Muscle of leg (tissue), 11 donors: Measurements from ENCODE around the gene BNIP5. TPM values are rescaled to one million over a fixed set of nuclear protein-coding genes. Genes with fewer than 3 reads are reported as not detected.

Source experiments
- DNase-seq: peaks from one replicate; pipeline ENCODE4 v3.0.0; 2013
- H3K27ac ChIP-seq: one replicate; pipeline ENCODE4 v1.5.1; 2013; ENCODE audit warnings: mild to moderate bottlenecking, low read length, control low read depth
- H3K27me3 ChIP-seq: one replicate; pipeline ENCODE4 v1.6.1; 2013; ENCODE audit warnings: low read length; ENCODE audit not compliant: control insufficient read depth, insufficient read depth
- H3K36me3 ChIP-seq: one replicate; pipeline ENCODE4 v1.6.1; 2013; ENCODE audit warnings: low read length; ENCODE audit not compliant: control insufficient read depth, insufficient read depth
- H3K4me1 ChIP-seq: one replicate; pipeline ENCODE4 v1.6.1; 2013; ENCODE audit warnings: low read length; ENCODE audit not compliant: control insufficient read depth, insufficient read depth
- H3K4me3 ChIP-seq: one replicate; pipeline ENCODE4 v1.5.1; 2013; ENCODE audit warnings: low read length, control low read depth
- H3K9me3 ChIP-seq: replicated peaks from 2 replicates; pipeline ENCODE4 v1.6.1; 2013; ENCODE audit warnings: low read depth, low read length; ENCODE audit not compliant: control insufficient read depth
- WGBS: methylation state at CpG from one replicate; pipeline ENCODE4 v1.1.5; 2013; ENCODE audit warnings: missing lambda C conversion rate; ENCODE audit not compliant: insufficient coverage; 5-methylcytosine and 5-hydroxymethylcytosine counted together
- polyA plus RNA-seq, 8 donors: library from polyadenylated mRNA; unstranded; fragments of 120-200 nt; gene quantifications; one replicate each; pipeline versions ENCODE4 v1.2.1 to v1.2.3, GENCODE V29; 2013; ENCODE audit warnings: inconsistent platforms in 1 of 8, low replicate concordance in 1 of 8; ENCODE audit not compliant: insufficient read length in 8 of 8, insufficient read depth in 1 of 8
- total RNA-seq: library from RNA; stranded (reverse); fragments of 120-200 nt; gene quantifications from one replicate; pipeline ENCODE4 v1.2.4, GENCODE V29; 2013

The BNIP5 gene
- total and polyA plus RNA-seq, 9 donors, result 0.04 to 0.65 (median 0.07) TPM; not detected in 2

DNA sequence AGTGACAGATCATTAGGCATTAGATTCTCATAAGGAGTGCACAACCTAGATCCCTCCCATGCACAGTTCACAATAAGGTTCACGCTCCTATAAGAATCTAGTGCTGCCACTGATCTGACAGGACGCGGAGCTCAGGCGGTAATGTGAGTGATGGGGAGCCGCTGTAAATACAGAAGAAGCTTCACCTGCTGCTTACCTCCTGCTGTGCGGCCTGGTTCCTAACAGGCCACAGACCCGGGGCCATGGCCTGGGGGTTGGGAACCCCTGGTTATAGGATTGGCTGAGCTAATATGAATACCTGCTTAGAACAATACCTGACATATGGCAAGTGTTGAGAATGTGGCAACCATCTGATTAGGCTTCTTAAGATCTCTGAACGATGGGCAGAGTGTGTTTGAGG, 64.5 kb downstream of the BNIP5 start:
- Histone ChIP-seq H3K36me3 (no peaks in the 10 kb centered on the region), H3K4me1 (no peaks in the 10 kb centered on the region), H3K4me3 (no peak overlapping the region), H3K27ac (no peak overlapping the region), H3K9me3 (no peaks in the 10 kb centered on the region), H3K27me3 (peaks cover 23% of the 10 kb centered on the region)
- no peak for DNase-seq
- 90% methylated on average over 5 of the region's 8 CpGs for WGBS

DNA sequence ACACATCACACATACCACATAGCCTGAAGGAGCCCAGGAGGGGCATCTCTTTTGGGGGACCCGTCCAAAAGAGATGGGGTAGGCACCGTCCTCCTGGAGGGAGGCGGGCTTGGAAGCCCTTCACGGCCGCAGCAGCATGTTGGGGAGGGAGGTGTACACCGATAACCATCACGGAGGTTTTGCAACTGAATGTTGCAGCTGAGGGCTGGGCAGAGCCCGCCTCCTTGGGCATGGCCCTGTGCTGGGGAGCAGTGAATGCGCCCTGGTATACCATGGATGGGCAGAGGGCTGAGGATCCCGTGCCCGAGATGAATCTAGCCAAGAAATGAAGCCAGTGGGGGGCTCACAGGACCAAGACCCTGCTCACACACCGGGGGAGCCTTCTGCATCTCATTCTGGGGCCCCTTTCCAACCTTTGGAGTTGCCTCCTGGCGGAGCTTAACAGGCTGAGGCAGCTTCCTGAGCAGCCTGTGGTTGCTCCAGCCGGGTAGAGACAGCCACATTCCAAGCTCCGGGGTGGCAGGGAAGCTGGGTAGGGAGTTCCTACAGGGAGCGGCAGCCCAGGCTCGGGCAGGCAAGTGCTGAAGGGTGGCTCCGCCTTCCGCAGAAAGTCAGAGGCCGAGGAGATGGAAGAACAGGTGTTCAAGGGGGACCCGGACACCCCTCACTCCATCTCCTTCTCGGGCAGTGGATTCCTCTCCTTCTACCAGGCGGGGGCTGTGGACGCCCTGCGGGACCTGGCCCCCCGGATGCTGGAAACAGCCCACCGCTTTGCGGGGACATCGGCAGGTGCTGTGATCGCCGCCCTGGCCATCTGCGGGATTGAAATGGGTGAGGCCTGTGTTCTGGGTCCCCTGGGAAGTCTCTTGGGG, 66.6 kb downstream of the BNIP5 start, which contains the start of gene PNPLA1:
PNPLA1 (plus strand) TSS at position 227 of the 872 bp plus-strand sequence; CDS start at position 627, 400 bp downstream.
- no peak within 1 kb of the TSS for H3K4me3 ChIP-seq
- no peaks in the 10 kb centered on the region for H3K4me1 ChIP-seq
- no peaks in the 10 kb centered on the region for H3K36me3 ChIP-seq
- peaks cover 23% of the 10 kb centered on the region for H3K27me3 ChIP-seq
- DNase-seq, result no peak
- WGBS, result 77% methylated on average over 22 of the region's 32 CpGs
- H3K9me3 ChIP-seq, result peaks cover 3% of the 10 kb centered on the region
- no peak within 1 kb of the TSS for H3K27ac ChIP-seq

DNA sequence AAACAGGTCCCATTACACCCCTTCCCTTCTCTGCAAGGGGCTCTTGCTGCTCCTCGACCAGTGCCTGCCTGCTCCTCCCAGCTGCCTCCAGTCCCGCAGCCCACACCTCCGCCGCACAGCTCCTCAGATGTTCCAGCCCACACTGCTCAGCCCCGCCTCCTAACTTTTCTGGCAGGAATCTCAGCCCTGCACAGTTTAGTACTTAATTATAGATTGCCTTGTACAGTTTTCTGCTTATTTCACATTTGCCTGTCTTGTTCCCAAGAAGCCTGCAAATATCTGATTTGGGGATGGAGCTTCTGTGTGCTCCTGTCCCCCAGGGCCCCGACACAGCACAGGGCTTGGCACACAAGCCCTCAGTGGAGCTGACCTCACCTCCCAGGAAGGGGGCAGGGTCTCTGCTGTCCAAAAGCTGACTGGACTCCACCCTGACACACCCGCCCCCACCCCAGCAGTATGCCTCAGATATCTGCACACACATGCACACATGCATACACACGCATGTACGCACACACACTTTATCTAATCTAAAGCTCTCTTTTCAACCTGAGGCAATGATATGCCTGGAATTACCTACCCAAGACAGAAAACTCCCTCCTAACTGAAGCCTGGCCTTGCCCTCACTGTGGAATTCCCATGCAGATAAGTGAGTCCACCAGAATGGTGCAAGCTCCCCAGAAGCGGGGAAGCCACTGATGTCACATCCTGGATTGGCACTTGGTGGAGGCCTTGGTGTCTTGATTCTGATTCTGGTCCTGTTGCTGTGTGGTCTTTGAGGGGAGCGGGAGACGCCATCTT, 68.0 kb downstream of the BNIP5 start:
- H3K4me1 ChIP-seq, result no peaks in the 10 kb centered on the region
- H3K36me3 ChIP-seq, result no peaks in the 10 kb centered on the region
- H3K9me3 ChIP-seq, result peaks cover 3% of the 10 kb centered on the region
- H3K27me3 ChIP-seq, result peaks cover 25% of the 10 kb centered on the region
- WGBS, result 51% methylated on average over 9 of the region's 12 CpGs
- H3K27ac ChIP-seq, result no peak overlapping the region
- no peak overlapping the region for H3K4me3 ChIP-seq
- peak; percentile 31 for DNase-seq

DNA sequence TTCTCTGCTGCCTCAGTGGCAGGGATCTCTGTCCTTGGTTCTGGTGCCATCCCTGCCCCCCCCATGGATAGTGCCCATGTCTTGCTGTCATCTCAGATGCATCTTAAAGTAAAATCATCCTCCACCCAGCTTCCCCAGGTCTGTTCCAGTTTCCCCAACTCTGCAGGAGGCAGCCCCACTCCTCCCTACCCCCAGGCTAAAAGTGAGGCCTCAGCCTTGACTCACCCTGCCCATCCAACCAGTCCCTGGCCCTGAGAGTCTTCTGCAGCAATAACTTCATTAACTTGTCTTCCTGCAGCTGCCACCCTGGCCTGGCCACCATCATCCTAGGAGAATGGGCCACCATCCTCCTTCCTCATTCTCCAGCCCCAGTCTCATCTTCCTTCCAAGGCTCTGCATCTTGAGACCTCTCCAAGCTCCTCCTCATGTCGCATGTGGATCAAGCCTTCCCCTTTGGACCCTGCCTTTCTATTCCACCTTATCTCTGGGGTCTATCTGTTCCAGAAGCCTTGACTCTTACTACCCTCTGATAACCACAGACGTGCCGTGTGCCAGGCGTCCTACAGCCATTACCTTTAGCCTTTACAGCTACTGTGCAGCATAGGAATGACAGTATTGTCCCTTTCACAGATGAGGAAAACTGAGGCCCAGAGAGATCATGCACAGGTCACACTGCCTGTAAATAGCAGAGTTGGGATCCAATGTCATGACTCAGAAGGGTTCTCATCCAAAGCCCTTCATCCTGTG, 68.8 kb downstream of the BNIP5 start:
- no peak for DNase-seq
- Histone ChIP-seq H3K4me3 (no peak overlapping the region), H3K36me3 (no peaks in the 10 kb centered on the region), H3K4me1 (no peaks in the 10 kb centered on the region), H3K9me3 (peaks cover 3% of the 10 kb centered on the region), H3K27ac (no peak overlapping the region), H3K27me3 (peaks cover 25% of the 10 kb centered on the region)
- WGBS, result 90% methylated on average over 4 of the region's 4 CpGs

DNA sequence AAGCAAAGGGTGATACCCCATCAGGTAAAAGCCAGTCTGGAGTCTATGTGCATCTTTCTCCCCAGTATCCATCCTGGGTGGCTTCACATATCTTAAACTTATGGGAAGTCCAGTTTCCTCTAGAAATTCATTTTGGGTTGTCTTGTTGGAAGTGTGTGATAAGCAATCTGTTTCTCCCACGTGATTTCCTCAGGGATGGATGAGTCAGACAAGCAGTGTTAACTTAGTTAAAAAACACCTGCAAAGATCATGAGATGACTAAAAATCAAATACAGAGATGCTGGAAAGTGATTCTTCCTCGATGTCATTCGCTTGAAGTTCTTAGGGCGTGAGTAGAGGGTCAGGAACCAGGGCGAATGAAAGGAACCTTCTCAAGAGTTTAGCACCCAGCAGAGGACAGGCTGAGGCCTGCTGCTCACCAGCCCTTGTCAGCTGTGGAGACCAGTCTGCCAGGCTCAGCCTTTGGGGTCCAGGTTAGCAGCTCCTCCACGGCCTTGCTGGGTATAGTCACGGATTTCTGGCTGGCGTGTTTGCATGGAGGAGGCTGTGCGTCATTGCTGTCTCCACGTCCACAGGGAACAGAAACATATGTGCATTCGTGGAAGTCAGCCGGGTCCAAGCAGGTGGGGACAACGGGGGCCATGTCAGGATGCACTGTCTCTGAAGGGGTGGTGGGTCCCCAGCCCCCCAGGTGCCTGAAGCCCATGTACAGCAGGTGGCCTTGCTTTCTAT, 69.6 kb downstream of the BNIP5 start:
- 83% methylated on average over 12 of the region's 13 CpGs for WGBS
- H3K4me3 ChIP-seq, result no peak overlapping the region

More for the DNA sequence above, 69.6 kb downstream of the BNIP5 start:
- peaks cover 3% of the 10 kb centered on the region for H3K9me3 ChIP-seq
- no peak for DNase-seq
- H3K27me3 ChIP-seq, result peaks cover 26% of the 10 kb centered on the region
- no peaks in the 10 kb centered on the region for H3K4me1 ChIP-seq
- no peak overlapping the region for H3K27ac ChIP-seq
- no peaks in the 10 kb centered on the region for H3K36me3 ChIP-seq

Other genes with a start within 250 kb of the BNIP5 start
- gene MAPK13, start 206.4 kb downstream of the BNIP5 start, total RNA-seq, result 2.3 TPM
- gene MAPK13, start 206.4 kb downstream of the BNIP5 start, polyA plus RNA-seq, result 10 to 100 TPM in 2 of 8 donors, 1 to 10 TPM in 6; 3.3 to 11.6 (median 6.0) TPM
- 10.1 TPM for gene BRPF3, start 140.1 kb downstream of the BNIP5 start, total RNA-seq
- 10 to 100 TPM; 19.7 to 32.3 (median 25.2) TPM for gene BRPF3, start 140.1 kb downstream of the BNIP5 start, polyA plus RNA-seq
- not detected for gene PNPLA1, start 66.8 kb downstream of the BNIP5 start, total RNA-seq
- gene PNPLA1, start 66.8 kb downstream of the BNIP5 start, polyA plus RNA-seq, result under 1 TPM in 5 of 8 donors, not detected in 3; 0.05 to 0.45 (median 0.11) TPM
- gene ETV7, start 50.8 kb upstream of the BNIP5 start, total RNA-seq, result 0.04 TPM
- under 1 TPM in 6 of 8 donors, not detected in 2; 0.11 to 0.48 (median 0.17) TPM for gene ETV7, start 50.8 kb upstream of the BNIP5 start, polyA plus RNA-seq
- 0.04 TPM for gene PXT1, start 106.0 kb upstream of the BNIP5 start, total RNA-seq
- under 1 TPM in 4 of 8 donors, not detected in 4; 0.05 to 0.15 (median 0.09) TPM for gene PXT1, start 106.0 kb upstream of the BNIP5 start, polyA plus RNA-seq
- gene KCTD20, start 106.1 kb upstream of the BNIP5 start, total RNA-seq, result 59.2 TPM
- 10 to 100 TPM; 37.4 to 63.7 (median 46.4) TPM for gene KCTD20, start 106.1 kb upstream of the BNIP5 start, polyA plus RNA-seq
- gene STK38, start 210.6 kb upstream of the BNIP5 start, total RNA-seq, result 17.2 TPM
- gene STK38, start 210.6 kb upstream of the BNIP5 start, polyA plus RNA-seq, result 10 to 100 TPM; 25.1 to 37.9 (median 28.7) TPM